ENCODE results near the gene GALNT14.

DNA sequence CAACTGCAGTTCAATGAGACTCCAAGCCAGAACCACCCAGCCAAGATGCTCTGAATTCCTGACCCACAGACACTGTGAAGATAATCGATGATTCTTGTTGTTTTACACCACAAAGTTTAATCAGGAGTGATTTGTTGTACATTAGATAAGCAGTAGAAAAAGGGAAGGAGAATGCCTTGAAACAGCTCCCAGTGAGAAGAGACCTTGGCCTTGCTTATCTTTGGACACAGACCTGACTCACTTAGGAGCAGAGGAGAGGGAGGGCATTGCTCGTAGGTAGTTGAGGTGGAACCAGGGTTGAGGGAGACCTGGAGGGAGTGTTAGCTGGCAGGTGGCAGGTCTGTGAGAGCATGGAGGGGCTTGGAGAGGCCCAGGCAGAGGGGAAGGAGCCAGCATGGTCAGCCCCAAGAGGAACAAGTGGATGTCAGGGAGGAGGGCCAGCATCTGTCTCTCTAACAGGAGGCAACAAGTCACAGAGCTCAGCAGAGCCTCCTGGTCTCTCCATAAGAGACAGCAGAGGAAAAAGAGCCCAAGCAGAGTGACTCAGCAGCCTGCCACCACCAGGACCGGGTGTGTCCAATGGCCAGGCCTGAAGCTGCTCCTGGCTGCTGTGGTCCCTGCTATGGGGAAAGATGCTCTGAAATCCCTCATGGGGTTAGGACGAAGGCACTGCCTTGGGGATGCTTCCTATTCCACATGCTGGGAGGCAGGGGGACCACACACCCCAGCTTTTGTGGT is 169.4 kb downstream of the GALNT14 start:
- TF ChIP-seq, protein P1, sequence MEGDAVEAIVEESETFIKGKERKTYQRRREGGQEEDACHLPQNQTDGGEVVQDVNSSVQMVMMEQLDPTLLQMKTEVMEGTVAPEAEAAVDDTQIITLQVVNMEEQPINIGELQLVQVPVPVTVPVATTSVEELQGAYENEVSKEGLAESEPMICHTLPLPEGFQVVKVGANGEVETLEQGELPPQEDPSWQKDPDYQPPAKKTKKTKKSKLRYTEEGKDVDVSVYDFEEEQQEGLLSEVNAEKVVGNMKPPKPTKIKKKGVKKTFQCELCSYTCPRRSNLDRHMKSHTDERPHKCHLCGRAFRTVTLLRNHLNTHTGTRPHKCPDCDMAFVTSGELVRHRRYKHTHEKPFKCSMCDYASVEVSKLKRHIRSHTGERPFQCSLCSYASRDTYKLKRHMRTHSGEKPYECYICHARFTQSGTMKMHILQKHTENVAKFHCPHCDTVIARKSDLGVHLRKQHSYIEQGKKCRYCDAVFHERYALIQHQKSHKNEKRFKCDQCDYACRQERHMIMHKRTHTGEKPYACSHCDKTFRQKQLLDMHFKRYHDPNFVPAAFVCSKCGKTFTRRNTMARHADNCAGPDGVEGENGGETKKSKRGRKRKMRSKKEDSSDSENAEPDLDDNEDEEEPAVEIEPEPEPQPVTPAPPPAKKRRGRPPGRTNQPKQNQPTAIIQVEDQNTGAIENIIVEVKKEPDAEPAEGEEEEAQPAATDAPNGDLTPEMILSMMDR (IDR thresholded peaks at IDR 0.05), result no peak
- no peak for TF ChIP-seq POLR2A (IDR thresholded peaks at IDR 0.05)
